SU-DHL-6 (cell line): ENCODE measurements around the gene PHF1.

ENCODE experiments used
- H2AFZ ChIP-seq: fragments of 200-600 bp; sonication (generic); 2 replicates; pipeline ENCODE4 v1.6.1; 2014; ENCODE audit warnings: low read depth, mild to moderate bottlenecking, moderate library complexity, mixed read lengths, antibody characterized with exemption, low read length; ENCODE audit not compliant: severe bottlenecking
- H3F3A ChIP-seq: fragments of 200-600 bp; shearing (Covaris generic); 2 replicates; pipeline ENCODE4 v1.6.0; 2016; ENCODE audit warnings: antibody characterized with exemption, mild to moderate bottlenecking; ENCODE audit not compliant: insufficient read depth
- H3K27ac ChIP-seq: fragments of 200-600 bp; sonication (generic); 2 replicates; pipeline ENCODE4 v1.5.1; 2016; ENCODE audit warnings: low read depth, mild to moderate bottlenecking, low read length, moderate library complexity, mixed read lengths
- H3K27me3 ChIP-seq: fragments of 200-600 bp; sonication (generic), shearing (Covaris generic); 2 replicates; pipeline ENCODE4 v1.6.0; 2014; ENCODE audit warnings: mild to moderate bottlenecking, low read length
- H3K36me3 ChIP-seq: fragments of 200-600 bp; sonication (generic); 2 replicates; pipeline ENCODE4 v1.6.1; 2014; ENCODE audit warnings: mild to moderate bottlenecking, low read length, mixed read lengths
- H3K4me2 ChIP-seq: fragments of 300-600, 200-600 bp; shearing (Covaris generic), sonication (generic); 2 replicates; pipeline ENCODE4 v1.6.0; 2014; ENCODE audit warnings: low read length, low read depth, mild to moderate bottlenecking; ENCODE audit not compliant: poor library complexity, severe bottlenecking
- H3K4me3 ChIP-seq: fragments of 200-600 bp; sonication (generic); 2 replicates; pipeline ENCODE4 v1.5.1; 2014; ENCODE audit warnings: antibody characterized with exemption, low read length, mild to moderate bottlenecking, mixed read lengths; ENCODE audit not compliant: insufficient read depth, poor library complexity, severe bottlenecking
- H3K79me2 ChIP-seq: fragments of 200-600 bp; sonication (generic); 2 replicates; pipeline ENCODE4 v1.6.1; 2014; ENCODE audit warnings: mild to moderate bottlenecking, low read length, moderate library complexity; ENCODE audit not compliant: insufficient read depth
- H3K9ac ChIP-seq: fragments of 200-600 bp; sonication (generic); 2 replicates; pipeline ENCODE4 v1.7.0; 2014; ENCODE audit warnings: mild to moderate bottlenecking, low read length
- H3K9me2 ChIP-seq: fragments of 200-600 bp; sonication (generic); replicated peaks from 2 replicates; pipeline ENCODE4 v1.6.1; 2014; ENCODE audit warnings: low read length; ENCODE audit not compliant: insufficient read depth
- H3K9me3 ChIP-seq: fragments of 200-600 bp; sonication (generic); 2 replicates; pipeline ENCODE4 v1.6.1; 2014; ENCODE audit warnings: low read length, mixed read lengths; ENCODE audit not compliant: insufficient read depth
- H4K20me1 ChIP-seq: fragments of 200-600 bp; sonication (generic); 2 replicates; pipeline ENCODE4 v1.6.1; 2014; ENCODE audit warnings: low read depth, mild to moderate bottlenecking, antibody characterized with exemption, low read length, moderate library complexity, mixed read lengths
- CTCF ChIP-seq: fragments of 200-600 bp; sonication (generic); IDR thresholded peaks from one replicate; pipeline ENCODE4 v1.5.1; 2017; ENCODE audit warnings: antibody characterized with exemption, mild to moderate bottlenecking, low read length, moderate library complexity; ENCODE audit not compliant: insufficient read depth, poor library complexity, severe bottlenecking
- EZH2phosphoT487 ChIP-seq: fragments of 200-600 bp; sonication (generic), shearing (Covaris generic); conservative IDR thresholded peaks from 2 replicates; pipeline ENCODE4 v1.6.1; 2018; ENCODE audit warnings: mild to moderate bottlenecking, antibody characterized with exemption, low read length, moderate library complexity, mixed read lengths

PHF1 gene

DNA sequence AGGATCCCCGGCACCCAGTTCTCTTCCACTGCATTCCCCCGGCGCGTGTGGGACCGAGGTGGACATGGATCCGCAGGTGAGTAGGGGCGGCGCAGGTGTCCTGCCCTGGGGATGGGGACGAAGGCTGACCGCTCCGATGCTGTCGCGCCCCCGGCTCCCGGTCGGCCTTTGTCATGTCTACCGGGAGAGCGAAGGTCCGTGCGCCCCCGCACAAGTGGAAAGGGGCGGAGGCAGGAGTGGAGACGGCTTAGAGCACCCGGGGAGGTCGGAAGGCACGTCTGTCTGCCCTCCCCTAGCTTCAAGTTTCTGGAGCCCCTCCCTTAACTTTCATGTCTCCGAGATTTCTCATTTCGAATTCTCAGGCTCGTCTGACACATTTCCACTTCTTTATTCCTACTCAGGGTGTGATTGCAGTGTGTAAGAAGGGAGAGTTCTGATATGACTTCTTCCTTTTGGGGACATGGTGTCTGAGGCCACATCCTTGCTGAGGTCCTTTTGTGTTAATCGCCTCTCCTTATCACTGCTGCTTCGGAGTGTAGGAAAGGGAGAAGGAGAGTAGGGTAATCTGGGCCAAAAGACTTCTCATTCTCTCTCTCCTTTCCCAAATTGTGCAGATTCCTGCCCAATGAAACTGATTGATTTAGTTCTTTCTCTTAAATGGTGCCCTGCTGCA is 18.8 kb upstream of the PHF1 start:
- Histone ChIP-seq H4K20me1 (peaks cover 18% of the 10 kb centered on the region), H2AFZ (no peak overlapping the region), H3K79me2 (peaks cover 53% of the 10 kb centered on the region), H3K4me3 (peak overlapping the region; percentile 69), H3F3A (peaks cover 15% of the 10 kb centered on the region), H3K36me3 (peaks cover 24% of the 10 kb centered on the region), H3K27ac (peak overlapping the region; percentile 86), H3K27me3 (no peaks in the 10 kb centered on the region), H3K9ac (peak overlapping the region; percentile 92), H3K9me2 (no peaks in the 10 kb centered on the region), H3K4me2 (peak overlapping the region; percentile 89), H3K9me3 (no peaks in the 10 kb centered on the region)
- no peak for TF ChIP-seq EZH2phosphoT487
- no peak for TF ChIP-seq CTCF

DNA sequence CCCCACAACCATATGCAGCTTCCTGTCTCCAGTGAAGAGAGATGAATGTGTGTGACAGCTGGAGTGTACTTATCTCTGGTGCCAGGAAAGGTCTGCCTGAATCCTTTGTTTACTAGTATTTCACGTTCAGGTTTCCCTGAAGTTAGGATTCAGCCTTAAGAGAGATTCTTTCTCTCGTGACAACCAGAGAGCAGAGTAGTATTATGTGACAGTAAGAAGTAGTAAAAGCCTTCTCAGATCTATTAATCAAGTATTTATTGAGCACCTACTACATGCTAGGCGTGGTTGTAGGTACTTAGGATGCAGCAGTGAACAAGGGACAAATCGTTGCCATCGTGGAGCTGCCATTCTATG is 18.2 kb upstream of the PHF1 start:
- Histone ChIP-seq H3K4me3 (peak overlapping the region; percentile 69), H3K27me3 (no peaks in the 10 kb centered on the region), H3K36me3 (peaks cover 26% of the 10 kb centered on the region), H3K9me2 (no peaks in the 10 kb centered on the region), H4K20me1 (peaks cover 19% of the 10 kb centered on the region), H3K79me2 (peaks cover 58% of the 10 kb centered on the region), H2AFZ (no peak overlapping the region), H3K9me3 (no peaks in the 10 kb centered on the region), H3K4me2 (peak overlapping the region; percentile 89), H3F3A (peaks cover 15% of the 10 kb centered on the region), H3K27ac (peak overlapping the region; percentile 86), H3K9ac (peak overlapping the region; percentile 92)
- TF ChIP-seq CTCF (no peak), EZH2phosphoT487 (no peak)

DNA sequence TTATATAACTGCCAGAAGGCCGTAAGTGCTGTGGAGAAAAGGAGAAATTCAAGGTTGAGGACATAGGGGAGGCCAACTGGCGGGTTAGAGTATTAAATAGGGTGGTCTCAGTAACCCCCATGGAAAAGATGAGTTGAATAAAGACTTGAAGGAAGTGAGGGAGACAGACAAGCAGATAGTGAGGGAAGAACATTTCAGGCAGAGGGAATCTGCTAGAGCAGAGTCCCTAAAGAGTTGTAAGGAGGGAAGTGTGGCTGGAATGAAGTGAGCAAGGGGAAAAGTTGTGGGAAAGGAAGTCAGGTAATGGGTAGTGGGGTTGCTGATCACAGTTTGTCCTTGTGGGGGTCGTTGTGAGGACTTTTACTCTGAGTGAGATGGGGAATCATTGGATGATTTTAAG is 17.8 kb upstream of the PHF1 start:
- H3K79me2 ChIP-seq: peaks cover 62% of the 10 kb centered on the region
- H2AFZ ChIP-seq: no peak overlapping the region
- no peaks in the 10 kb centered on the region for H3K27me3 ChIP-seq
- H3K27ac ChIP-seq: peak overlapping the region; percentile 86
- peak overlapping the region; percentile 89 for H3K4me2 ChIP-seq
- no peaks in the 10 kb centered on the region for H3K9me2 ChIP-seq
- H3K9me3 ChIP-seq: no peaks in the 10 kb centered on the region
- H3K9ac ChIP-seq: peak overlapping the region; percentile 92
- H3F3A ChIP-seq: peaks cover 15% of the 10 kb centered on the region
- peaks cover 23% of the 10 kb centered on the region for H4K20me1 ChIP-seq
- TF ChIP-seq CTCF (no peak), EZH2phosphoT487 (no peak)
- peak overlapping the region; percentile 69 for H3K4me3 ChIP-seq
- H3K36me3 ChIP-seq: peaks cover 30% of the 10 kb centered on the region
